Activated gamma-delta T cell treated with Interleukin-2 at 50 U/mL for 16 hours (primary cell): Measurements from ENCODE around the gene LYPD6B.

Experiments used
- DNase-seq: peaks from one replicate; pipeline ENCODE4 v3.0.0-alpha.2; 2020

Gene LYPD6B

DNA sequence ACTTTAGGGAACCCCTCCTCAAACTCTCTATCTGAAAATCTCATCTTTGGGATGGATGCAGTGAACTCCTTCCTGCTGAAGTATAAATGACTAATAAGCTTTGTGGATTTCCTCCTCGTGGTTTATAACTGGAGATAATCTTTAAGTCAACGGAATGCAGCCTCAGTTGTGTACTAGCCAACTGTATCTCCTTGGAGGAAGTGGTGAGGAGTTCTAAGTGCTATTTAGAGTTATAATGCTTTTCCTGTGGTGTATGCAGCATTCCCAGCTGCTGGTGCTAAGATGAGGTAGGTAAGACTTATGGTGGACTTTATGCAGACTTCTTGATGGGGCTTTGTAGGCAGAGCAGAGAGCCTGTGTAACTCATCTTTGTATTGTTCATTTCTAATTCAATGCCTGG, 90.9 kb downstream of the LYPD6B start:
- DNase-seq, result no peak

DNA sequence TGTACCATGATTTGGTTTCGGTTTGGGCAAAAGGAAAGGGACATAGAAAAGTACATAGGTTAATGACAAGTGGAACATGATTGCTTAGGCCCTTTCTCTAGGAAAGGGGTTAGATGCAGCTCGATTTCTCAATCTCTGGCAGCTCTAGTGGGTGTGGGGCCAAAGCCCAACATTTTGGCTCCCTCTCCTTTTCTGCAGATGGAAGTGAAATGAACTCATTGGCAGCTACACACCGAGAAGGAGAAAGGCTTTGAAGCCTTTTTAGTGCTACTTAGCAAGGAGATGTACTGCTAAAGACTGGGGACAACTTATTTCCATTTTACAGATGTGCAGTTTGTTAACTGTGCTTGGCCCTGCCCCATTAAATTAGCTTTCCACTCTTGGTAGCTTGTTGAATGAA, 93.8 kb downstream of the LYPD6B start:
- DNase-seq, result no peak

DNA sequence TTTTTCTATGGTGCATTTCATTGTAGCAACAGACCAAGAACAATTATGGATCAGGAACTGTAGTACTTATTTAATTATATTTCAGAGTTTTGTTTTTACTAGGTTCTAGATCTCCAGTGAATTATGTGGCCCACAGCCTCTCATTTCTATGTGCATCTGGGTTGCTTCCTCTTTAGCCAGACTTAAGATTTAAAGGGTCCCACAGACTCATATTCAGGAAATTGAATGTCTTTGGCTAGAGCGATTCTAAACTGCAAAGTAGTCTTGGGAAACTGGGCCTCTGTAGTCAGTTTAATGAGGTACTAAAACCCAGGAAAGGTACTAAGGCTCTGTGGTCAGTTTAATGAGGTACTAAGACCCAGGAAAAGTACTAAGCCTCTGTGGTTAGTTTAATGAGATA, 94.4 kb downstream of the LYPD6B start:
- no peak for DNase-seq

DNA sequence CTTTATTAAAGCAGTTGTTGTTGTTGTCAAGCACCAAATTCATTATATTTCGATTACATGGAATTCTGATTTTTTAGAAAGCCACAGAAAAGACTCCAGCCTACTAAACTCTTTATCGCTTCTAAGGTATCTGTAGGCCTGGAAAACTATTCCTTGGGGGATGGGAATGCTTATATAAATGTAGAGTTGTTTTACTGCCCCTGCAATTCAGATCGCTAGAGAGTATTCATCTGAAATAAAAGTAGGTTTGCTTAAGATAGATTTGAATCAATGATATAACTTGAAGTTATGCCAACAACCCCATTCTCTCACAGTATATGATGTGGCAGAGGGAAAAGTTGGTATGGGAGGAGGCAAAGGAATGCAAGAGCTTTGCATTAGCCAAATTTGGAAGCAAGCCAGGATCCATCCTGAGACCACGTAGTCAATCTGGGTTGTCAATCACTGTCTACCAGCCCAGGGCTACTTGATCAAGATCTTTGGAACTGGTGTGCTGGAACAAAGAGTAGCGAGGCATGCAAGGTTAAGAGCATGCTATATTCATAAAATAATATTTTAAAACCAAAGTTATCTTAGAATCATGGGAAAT, 95.9 kb downstream of the LYPD6B start:
- no peak for DNase-seq

DNA sequence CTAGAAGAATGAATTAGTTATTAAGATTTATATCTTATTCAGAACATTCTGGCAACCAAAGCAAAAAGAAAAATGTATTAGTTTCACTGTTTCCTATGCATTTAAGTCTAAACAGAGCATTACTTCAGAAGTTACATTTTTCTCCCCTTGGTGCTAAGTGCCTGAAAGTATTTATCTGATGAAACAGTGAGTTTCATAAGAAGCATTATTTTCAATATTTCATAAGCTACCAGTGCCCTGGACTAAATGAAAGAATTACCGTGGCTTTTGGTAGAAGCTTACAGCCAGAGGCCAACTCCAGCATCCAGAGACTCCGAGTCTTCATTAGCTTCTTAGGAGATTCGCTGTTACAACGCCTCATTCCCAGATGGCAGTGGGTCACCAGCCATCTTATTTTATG, 97.6 kb downstream of the LYPD6B start:
- no peak for DNase-seq

DNA sequence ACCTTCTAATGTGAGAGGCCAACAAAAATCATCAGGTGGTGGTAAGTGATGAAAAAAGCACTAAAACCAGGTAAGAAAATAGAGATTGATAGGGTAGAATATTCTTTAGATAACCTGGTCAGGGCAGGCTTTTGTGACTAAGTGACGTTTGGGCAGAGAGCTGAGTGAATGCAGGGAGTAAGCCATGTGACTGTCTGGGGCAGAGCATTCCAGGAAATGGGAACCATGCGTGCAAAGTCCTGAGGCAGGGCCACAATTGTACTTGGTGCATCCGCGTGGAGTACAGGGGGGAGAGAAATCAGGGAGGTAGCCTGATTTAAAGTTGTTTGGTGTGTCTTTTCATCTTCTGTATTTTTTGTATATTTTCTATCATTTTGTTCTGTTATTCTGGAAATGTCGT, 102.5 kb downstream of the LYPD6B start:
- no peak for DNase-seq

DNA sequence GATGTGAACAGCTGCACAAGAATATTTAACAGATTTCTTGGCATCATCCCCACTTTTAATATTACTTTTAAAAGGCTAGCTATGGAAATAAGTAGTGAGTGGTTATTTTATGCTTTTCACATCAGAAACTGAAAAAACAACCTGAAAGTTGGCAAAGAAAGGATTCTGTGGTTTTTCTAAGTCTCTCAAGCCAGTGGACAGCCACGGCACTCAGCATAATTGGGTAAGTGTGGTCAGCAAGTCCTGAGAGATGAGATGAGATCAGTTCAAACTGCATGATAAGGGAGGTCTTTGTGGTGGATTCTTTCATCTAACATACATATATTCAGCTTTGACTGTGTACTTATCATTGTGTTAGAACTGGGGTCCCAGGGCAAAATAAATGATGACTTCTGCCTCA, 105.2 kb downstream of the LYPD6B start:
- no peak for DNase-seq

DNA sequence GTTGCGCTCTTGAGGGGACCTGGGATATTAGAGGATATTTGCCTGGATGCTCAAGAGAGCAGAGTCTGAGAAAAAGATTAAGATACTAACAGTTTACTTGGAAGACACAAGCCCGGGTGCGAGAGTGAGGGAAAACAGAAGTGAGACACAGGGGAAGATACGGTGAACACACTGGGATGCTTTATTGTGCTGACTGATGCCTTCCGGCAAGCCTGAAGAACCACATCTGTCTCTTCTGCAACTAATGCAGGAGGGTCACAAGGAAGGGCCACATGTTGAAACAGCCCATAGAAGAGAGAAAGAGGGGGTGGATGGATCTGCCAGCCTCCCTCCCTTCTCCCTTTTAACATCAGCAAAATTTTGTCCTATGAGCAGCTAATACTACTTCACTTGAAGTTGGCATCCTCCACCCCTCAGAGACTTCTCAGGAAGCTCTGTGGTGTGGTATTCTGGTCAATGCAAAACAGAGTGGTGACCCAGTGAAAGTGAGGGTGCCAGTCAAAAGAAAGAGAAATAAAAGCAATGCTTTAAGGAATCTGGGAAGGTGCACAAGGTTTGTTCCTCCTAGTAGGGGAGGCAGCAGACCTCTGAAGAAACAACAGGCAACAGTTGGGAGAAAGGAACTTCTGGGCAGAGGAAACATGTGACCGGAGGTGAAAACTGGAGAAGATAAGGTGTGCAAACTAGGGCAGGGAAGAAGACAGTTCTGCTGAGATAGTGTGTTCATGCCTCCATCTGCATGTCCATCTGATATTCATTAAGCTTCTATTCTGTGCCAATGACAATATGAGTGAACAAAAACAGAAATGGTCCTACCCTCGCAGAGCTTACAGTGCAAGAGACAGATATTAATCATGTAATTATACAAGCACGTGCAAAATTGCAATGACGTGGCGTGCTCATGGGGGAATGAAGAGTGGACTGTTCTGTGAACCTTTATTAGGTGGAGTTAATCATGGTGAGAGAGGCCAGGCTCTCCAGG, 107.1 kb downstream of the LYPD6B start:
- no peak for DNase-seq

DNA sequence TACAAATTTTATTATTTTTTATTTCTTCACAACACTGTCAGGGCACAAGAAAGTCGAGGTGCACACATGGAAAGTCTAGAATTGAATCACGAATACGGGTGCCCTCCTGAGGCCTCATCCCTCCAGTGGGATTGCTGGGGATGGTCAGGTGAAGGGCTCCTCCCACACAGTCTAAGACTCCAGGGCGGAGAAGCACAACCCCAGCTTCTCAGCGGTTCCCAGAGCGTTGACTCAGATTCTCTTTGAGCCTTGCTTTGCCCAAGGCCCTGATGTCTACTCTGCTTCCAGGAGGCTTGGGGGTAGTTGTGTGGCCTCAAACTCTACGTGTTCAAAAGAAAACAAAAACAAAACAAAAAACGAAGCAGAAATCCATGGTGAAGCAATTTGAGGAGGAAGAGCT, 108.4 kb downstream of the LYPD6B start:
- DNase-seq, result no peak

DNA sequence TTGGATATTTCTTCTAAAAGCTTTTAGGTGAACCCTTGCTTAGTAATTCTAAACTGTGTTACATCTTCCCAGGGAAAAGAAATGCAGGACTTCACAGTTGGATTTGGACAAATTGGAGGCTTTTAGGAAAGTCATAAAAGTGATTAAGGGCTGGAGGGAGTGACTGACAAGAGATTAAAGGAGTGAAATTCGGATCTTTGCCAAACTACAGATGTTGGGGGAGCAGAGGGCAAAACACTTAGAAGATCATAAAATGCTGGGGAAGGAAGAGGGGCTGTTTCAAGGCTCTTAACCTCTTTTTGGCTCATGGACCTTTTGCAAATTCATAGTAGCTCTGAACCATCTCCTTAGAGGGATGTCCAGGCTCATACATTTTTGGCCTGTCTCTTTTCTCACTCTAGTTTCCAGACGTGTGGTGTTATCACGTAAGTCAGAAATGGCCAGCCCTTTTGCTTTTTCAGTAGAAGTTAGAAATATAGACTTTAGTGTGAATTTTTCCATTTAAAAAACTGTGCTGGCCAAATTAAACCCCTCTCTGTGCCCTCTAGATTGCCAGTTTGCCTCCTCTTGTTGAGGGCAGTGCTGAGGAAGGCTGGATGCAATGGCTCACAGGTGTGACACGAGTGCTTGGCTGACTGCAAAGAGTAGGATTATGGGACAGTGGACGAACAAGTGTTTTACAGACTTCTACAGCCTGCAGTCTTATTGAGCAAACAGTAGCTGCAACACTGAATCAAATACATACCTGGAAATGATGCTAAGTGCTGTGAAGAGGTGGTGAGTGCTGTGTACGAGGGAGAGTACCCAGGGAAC, 109.9 kb downstream of the LYPD6B start:
- DNase-seq, result no peak

DNA sequence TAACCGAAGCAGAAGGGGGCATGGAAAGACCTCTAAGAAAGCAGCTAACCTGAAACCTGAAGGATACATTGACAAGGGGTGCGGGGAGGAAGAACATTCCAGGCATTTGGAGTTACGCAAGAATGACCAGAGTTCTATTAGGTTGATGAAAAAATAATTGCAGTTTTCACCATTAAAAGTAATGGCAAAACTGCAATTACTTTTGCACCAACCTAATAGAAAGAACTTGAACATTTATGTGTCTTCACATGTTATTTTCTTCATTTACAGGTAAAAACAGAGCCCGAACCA, 110.5 kb downstream of the LYPD6B start:
- DNase-seq, result no peak

DNA sequence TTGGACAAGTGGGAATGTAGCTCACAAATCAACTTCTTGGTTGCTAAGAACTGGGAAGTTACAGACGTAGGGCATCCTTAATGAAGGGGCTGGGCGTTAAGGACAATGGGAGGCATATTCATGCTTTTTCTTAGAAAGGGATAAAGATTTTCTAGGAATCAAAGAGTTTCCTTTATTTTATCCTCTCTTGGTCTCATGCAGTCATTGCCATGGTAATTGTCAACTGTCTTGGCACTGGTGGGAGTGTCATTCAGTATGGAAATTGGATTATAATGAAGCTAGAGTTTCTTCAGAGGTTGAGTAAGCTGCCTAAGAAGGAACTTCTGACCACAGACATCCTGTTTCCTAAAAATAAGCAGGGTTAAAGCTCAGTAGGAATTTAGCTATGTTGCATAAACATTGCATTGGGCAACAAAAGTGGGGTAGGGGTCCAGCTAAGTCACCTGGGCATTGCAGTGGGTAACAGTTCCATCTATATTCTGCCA, 114.0 kb downstream of the LYPD6B start:
- DNase-seq, result no peak

DNA sequence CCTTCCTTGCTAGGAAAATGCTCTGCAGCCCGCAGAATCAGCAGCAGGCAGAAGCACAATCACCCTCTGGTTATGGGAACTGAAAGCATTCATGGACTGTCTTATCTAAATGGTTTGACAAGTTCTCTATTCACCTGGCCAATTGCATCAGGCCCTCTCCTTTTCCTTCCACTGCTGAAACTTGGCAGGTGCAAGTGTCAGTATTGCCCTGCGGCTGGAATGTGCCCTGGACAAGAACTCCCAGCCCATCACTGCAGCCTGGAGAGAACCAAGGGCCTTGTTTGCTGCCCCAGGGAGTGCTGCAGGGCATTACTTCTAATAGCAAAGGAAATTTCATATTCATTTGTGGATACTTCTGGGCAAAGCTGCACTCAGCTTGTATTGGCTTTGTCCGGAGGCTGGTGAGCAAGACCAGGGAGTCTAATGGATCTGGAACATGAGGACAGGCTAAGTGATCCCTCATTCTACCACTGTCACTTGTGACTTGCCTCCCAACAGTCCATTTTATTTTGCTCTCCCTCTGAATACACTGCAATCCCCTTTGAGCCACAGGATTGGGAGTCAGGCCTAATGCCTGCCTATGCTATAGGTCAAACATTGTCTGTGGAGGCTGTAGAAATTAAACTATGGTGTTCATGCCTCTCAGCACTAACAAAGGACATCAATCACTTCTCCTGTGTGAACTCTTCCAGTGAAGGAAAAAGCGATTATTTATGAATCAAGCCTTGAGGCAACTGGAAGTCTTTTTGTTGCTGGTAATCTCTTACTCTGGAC, 116.9 kb downstream of the LYPD6B start:
- no peak for DNase-seq

DNA sequence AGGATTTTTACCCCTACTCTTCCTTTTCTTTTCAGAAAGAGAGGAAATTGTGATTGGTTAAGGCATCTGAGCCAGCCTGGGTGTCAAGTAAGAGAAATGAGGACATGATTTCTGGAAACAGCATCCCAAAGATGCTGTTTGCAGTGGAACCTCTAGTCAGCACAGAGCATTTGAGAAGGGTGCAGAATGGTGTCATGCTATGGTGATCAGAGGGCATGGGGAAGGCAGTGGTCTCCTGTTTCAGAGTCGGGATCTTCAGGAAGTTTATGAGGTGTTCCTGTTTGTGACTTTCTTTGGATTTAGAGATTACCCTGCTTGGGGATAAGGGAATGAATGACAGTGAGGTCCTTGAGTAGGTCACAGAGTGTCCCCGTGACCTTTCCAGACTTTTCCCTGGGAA, 117.5 kb downstream of the LYPD6B start:
- no peak for DNase-seq

DNA sequence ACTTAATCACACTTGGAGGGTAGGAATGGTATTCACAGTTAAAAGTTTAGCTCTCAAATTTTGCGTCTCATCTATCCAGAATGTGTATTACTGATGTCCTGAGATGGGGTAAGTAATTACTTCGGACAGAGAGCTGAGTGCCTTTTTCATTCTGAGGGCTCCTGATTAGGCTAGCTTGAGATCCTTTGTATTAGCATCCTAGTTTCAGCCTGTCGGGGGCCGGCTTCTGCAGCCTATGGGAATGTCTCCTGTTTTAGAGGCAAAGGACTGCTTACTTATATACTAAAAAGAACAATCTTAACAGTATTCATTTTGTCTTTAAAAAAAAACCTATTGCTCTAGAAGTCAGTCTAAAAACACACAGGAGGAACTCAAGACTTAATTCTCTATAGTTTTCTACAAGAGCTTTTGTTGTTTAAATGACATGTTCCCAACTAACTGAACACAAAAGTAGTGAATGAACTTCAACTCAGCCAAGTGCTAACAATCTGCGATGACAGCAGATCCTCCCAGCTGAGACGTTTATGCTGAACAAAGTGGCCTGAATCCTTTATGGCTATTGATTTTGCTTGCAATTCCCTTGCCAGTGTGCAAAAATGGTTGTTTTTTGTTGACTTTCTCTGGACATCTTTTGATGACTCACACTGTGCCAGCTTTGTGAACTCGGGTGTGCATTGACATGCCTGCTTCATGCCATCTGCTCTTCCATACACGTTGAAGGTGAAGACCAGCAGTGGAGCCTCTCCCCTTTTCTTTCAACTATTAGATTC, 118.7 kb downstream of the LYPD6B start:
- DNase-seq, result no peak

DNA sequence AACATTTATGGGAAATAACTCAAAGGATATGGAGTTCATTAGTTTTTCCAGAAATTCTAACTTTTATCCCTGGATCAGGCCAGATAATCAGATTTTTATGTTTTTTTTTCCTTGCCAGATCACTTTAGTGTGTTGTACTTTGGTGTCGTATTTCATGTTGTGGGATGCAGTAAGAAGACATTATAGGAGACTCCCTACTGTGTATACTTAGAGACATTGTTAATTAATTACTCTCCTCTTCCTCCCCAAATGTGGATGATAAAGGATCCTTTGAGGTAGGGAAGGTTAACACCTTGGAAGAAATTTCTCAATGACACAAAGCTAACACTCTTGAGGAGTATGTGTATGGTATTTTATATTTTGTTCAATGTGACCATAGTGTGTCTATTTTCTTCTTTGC, 120.5 kb downstream of the LYPD6B start:
- no peak for DNase-seq

DNA sequence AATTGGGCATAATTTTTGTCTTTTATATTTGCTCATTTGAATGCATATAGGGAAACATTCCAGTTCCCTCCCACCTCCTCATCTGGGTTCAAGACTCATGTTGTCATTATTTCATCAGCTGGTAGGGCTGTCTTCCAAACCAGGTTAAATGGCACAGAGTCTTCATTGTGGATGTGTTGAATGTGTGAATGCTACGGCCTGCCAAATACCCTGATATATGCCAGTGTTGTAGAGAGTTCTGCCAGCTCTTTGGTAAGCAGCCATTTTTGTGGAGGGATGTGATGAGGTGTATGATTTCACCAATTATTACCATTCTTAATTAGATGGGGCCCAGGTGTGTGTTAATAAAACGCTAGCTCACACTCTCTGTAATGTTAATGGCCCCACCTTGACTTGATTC, 121.7 kb downstream of the LYPD6B start:
- no peak for DNase-seq

DNA sequence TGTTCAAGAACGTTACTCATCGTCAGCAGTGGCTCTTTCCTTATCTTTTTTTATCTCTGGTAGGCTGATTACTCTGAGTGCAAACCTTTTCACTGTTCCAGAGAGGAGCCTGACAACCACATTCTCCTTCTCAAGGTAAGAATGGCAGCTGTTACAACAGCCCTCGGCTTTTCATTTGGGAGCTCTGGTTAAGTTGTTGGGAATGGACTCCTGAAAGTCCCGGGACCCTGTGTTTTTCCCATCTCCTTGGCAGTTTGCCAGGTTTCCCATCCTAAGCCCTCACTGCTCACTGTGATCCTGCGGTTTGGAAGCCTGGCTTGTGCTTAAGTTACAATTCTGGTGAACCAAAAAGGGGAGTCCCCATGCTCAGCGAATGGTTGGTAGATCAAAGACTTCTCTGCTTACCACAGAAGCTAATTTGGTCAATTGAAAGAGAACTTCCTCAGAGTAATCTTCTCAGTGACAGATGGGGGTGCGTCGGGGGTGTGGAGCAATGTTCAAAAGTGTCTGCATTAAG, 122.3 kb downstream of the LYPD6B start:
- DNase-seq, result no peak

DNA sequence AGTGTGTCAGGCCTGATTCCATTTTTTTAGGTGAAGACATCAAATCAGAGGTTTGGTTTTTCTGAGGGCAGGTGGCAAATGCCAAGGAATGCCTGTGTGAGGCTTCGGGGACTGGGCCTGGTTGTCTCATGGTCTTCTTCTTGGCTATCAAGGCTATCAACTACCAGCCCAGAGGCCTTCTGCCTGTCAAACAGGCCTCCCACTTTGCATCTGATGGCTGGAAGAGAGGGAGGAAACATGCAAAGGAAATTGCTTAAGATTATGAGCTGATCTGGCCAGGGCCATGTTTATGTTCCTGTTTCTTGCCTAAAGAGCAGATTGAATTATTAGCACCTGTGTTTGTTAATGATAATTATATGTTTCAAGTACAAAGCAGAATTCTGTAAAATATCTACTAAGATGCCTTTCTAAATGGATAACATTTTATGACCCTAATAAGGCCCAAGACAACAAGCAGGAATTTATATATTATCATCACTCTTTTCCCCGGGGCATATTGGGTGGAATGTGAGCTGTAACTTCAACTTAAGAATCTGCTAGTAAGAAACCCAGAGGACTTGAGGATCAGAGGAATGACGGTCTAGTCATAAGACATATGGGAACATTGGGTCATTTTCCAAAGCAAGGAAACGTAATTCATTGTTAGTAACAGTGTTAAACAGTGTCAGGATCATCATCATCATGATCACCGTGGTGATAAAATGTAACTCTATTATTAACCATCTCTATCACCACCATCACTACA, 123.2 kb downstream of the LYPD6B start:
- DNase-seq, result no peak

DNA sequence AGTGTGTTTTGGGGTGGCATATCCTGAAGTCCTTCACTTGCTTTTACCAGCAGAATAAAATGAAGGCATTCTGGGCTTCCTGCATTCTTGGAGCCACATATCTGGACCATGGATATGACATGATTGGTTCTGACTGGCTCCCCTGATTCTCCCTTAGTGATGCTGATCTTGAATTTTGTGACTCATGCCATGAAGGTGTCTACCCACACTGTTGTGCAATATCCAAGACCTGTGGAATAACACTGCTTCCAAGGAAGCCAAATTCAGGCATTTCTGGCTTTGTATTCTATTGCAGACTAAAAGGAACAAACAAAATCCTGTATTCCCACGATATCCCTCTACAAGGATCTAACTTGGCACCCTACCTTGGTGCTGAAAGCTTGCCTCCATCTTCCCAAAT, 125.8 kb downstream of the LYPD6B start:
- DNase-seq, result no peak

DNA sequence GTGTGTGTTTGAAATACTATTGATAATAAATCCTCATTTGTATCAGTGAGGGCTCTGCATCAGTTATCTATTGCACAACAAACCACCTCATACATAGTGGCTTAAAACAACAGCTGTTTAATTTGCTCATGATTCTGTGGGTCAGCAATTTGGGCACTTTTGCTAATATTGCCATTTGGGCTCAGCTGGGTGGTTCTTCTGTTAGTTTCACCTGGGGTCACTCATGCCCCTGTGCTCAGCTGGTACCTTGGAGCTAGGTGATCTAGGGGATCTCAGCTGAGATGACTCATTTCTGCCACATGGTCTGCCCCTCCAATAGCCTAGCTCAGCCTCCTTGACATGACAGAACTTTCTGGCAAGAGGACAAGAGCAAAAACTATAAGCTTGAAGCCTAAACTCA, 126.3 kb downstream of the LYPD6B start:
- DNase-seq, result no peak
